ENCODE data around the gene AUTS2. TPM values are rescaled to one million over a fixed set of nuclear protein-coding genes. Genes with fewer than 3 reads are reported as not detected.

Gene AUTS2
- total RNA-seq, 1 experiment from 2014 or later, result 256 TPM

GRCh38 chr7:69665369-69665768 lies 67.1 kb downstream of the AUTS2 start:
- no peak for DNase-seq
- no peak overlapping the region for H3K27ac ChIP-seq (ENCODE audit: insufficient read length, low read depth, low read length)
- TF ChIP-seq CTCF (conservative IDR thresholded peaks at IDR 0.05), result no peak
- no peak overlapping the region for H3T11ph ChIP-seq (ENCODE audit: low read length)
- no peak overlapping the region for H2BK15ac ChIP-seq (ENCODE audit: low read depth, low read length)
- no peaks in the 10 kb centered on the region for H3K27me3 ChIP-seq (ENCODE audit: insufficient read depth, low read length)
- H4K20me1 ChIP-seq (ENCODE audit: control insufficient read depth, insufficient read depth, insufficient read length), result no peaks in the 10 kb centered on the region
- H3K79me1 ChIP-seq (ENCODE audit: insufficient read depth, low read depth, low read length, poor library complexity, severe bottlenecking), result no peaks in the 10 kb centered on the region
- Mint-ChIP-seq H3K27me3 (ENCODE audit: low read depth) (no peaks in the 10 kb centered on the region), H3K27ac (no peak overlapping the region), H3K9me3 (no peaks in the 10 kb centered on the region; a peak in 1 of 5 replicates), H3K4me3 (no peak overlapping the region), H3K4me1 (peaks cover under 1 to 6% of the 10 kb centered on the region in 2 experiments), H3K36me3 (ENCODE audit: insufficient read depth in 1 of 3, low read depth in 3 of 3) (no peaks in the 10 kb centered on the region)
- no peak overlapping the region for H2BK20ac ChIP-seq (ENCODE audit: low read depth, low read length, poor library complexity, severe bottlenecking)
- no peak overlapping the region for H2BK5ac ChIP-seq (ENCODE audit: insufficient read length, low read length)
- no peaks in the 10 kb centered on the region for H3K79me2 ChIP-seq (ENCODE audit: insufficient read depth, low read length)
- no peak overlapping the region for H3K4me2 ChIP-seq (ENCODE audit: insufficient read depth, insufficient read length, low read length)
- H3K4ac ChIP-seq (ENCODE audit: low read depth, low read length), result no peak overlapping the region
- no peak overlapping the region for H2AFZ ChIP-seq (ENCODE audit: low read length)
- no peaks in the 10 kb centered on the region for H3K9me3 ChIP-seq (ENCODE audit: control insufficient read depth, low read depth, low read length)
- H4K5ac ChIP-seq (ENCODE audit: insufficient read length, low read depth, low read length), result no peak overlapping the region
- no peak overlapping the region for H3K56ac ChIP-seq (ENCODE audit: insufficient read length, low read depth, low read length)
- H3K14ac ChIP-seq (ENCODE audit: insufficient read depth, low read length), result no peak overlapping the region
- H2AK5ac ChIP-seq (ENCODE audit: insufficient read length, low read length), result no peak overlapping the region
- no CpG with 5 or more reads among the region's 2 CpGs for WGBS (ENCODE audit: extremely low coverage, insufficient read length, low lambda C conversion rate)
- H3K9ac ChIP-seq (ENCODE audit: extremely low read depth, insufficient read length, low read length), result no peak overlapping the region
- H3K4me1 ChIP-seq (ENCODE audit: insufficient read depth, low read length), result no peaks in the 10 kb centered on the region; the same call in 1 of the 2 replicates
- H3K23ac ChIP-seq (ENCODE audit: insufficient read length, low read depth, low read length), result no peak overlapping the region
- H3K18ac ChIP-seq (ENCODE audit: insufficient read length, low read depth, low read length), result no peak overlapping the region
- H4K8ac ChIP-seq (replicated peaks; ENCODE audit: insufficient read length, low read depth, low read length), result no peak overlapping the region
- no peak overlapping the region for H4K91ac ChIP-seq (ENCODE audit: insufficient read length, low read depth, low read length)
- H2BK12ac ChIP-seq (ENCODE audit: insufficient read length, low read depth, low read length), result no peak overlapping the region
- no peak overlapping the region for H2BK120ac ChIP-seq (ENCODE audit: low read depth, low read length, poor library complexity, severe bottlenecking)
- H3K23me2 ChIP-seq (ENCODE audit: insufficient read length, low read depth, low read length, poor library complexity, severe bottlenecking), result no peaks in the 10 kb centered on the region

Data from H9 (cell line).